Panc1 (cell line): ENCODE data around the gene JMJD1C. TPM values are rescaled to one million over a fixed set of nuclear protein-coding genes. Genes with fewer than 3 reads are reported as not detected.
A peak's percentile ranks its signal among the peaks of the same experiment; 100 is the strongest.

ENCODE experiments used
- ATAC-seq: fragments of 200-7000 bp; cut with Tn5 transposase; 2 replicates; pipeline ENCODE4 v1.9.1; 2020; ENCODE audit warnings: mild to moderate bottlenecking, moderate library complexity
- Bru-seq: library from RNA; stranded (reverse); fragments of 400-500 nt; gene quantifications from one replicate; lab custom pipeline; 2021; lab: Mats Ljungman, UMichigan
- BruChase-seq, 2 experiments: library from RNA; stranded (reverse); fragments of 400-500 nt; gene quantifications; one replicate each; lab custom pipeline; 2021; lab: Mats Ljungman, UMichigan
- BruUV-seq: library from RNA; stranded (reverse); fragments of 400-500 nt; replicated peaks from 2 replicates; lab custom pipeline; 2021; lab: Mats Ljungman, UMichigan
- CTCF ChIA-PET: fragments of 300-600 bp; sonication (Branson Sonifier 250); formaldehyde crosslinking; loops from one replicate; lab custom pipeline; 2022; ENCODE audit warnings: antibody characterized with exemption; lab: Charles Lee
- POLR2A ChIA-PET: fragments of 300-600 bp; sonication (Branson Sonifier 250); formaldehyde crosslinking; loops from one replicate; lab custom pipeline; 2022; ENCODE audit warnings: antibody characterized with exemption; lab: Charles Lee
- DNase-seq: peaks from one replicate; pipeline ENCODE4 v3.0.0-alpha.2; 2010; ENCODE audit warnings: low read depth, low spot score
- H3K27ac ChIP-seq: 2 replicates; pipeline ENCODE4 v1.5.1; 2011; ENCODE audit warnings: mild to moderate bottlenecking, low read length, inconsistent platforms
- H3K27me3 ChIP-seq: fragments of 200-500 bp; sonication (Bioruptor generic); 2 replicates; pipeline ENCODE4 v1.6.0; 2014; ENCODE audit warnings: low read length, inconsistent platforms; ENCODE audit not compliant: control insufficient read depth, insufficient read depth
- H3K36me3 ChIP-seq: fragments of 200-500 bp; sonication (Bioruptor generic); 2 replicates; pipeline ENCODE4 v1.5.1; 2014; ENCODE audit warnings: inconsistent platforms, mild to moderate bottlenecking, low read length, moderate library complexity; ENCODE audit not compliant: control insufficient read depth, insufficient read depth
- H3K4me1 ChIP-seq: 2 replicates; pipeline ENCODE4 v1.5.1; 2011; ENCODE audit warnings: inconsistent platforms, mild to moderate bottlenecking, low read length, moderate library complexity; ENCODE audit not compliant: control insufficient read depth, insufficient read depth
- H3K4me3 ChIP-seq, 2 experiments: 2 replicates each; pipeline ENCODE4 v1.5.1; 2011 to 2012; ENCODE audit warnings: low read depth in 2 of 2, low read length in 2 of 2, mild to moderate bottlenecking in 2 of 2, inconsistent platforms in 1 of 2, moderate library complexity in 1 of 2
- H3K9me3 ChIP-seq: fragments of 200-500 bp; sonication (Bioruptor generic); 2 replicates; pipeline ENCODE4 v1.5.1; 2014; ENCODE audit warnings: low read depth, mild to moderate bottlenecking, inconsistent platforms, low read length, moderate library complexity; ENCODE audit not compliant: control insufficient read depth, insufficient read depth
- POLR2AphosphoS5 ChIP-seq: IDR thresholded peaks from 2 replicates; pipeline ENCODE4 v1.6.1; 2012; ENCODE audit warnings: mild to moderate bottlenecking, low read depth, low read length, moderate library complexity
- SIN3A ChIP-seq: IDR thresholded peaks from 2 replicates; pipeline ENCODE4 v1.6.1; 2012; ENCODE audit warnings: low read depth, mild to moderate bottlenecking, low read length, moderate library complexity, borderline replicate concordance; ENCODE audit not compliant: insufficient read depth
- TCF7L2 ChIP-seq: IDR thresholded peaks from 2 replicates; pipeline ENCODE4 v1.6.1; 2011; ENCODE audit warnings: mild to moderate bottlenecking, low read depth, low read length, inconsistent platforms
- in situ Hi-C: cut with HindIII; loops from 2 replicates; pipeline ENCODE4 v1.10.0; 2016; ENCODE audit warnings: low sequenced_read_pairs, low pct_unique_long_range_greater_than_20kb
- intact Hi-C: fragments of 100-400 bp; cut with micrococcal nuclease; formaldehyde crosslinking; loops from one replicate; pipeline ENCODE4 v1.10.0; 2022; ENCODE audit not compliant: unreplicated experiment
- long read RNA-seq: library from polyadenylated mRNA; unstranded; transcript quantifications from one replicate; pipeline ENCODE4 v2.0.0, GENCODE V29; 2021; ENCODE audit not compliant: unreplicated experiment
- polyA plus RNA-seq: library from polyadenylated mRNA; unstranded; fragments of >200 nt; gene quantifications from one replicate; pipeline ENCODE4 v1.2.1, GENCODE V29; 2012; ENCODE audit warnings: missing spikeins; ENCODE audit not compliant: insufficient read length
- total RNA-seq: library from RNA; stranded (reverse); gene quantifications from one replicate; pipeline ENCODE4 v1.2.1, GENCODE V29; 2021; ENCODE audit not compliant: unreplicated experiment
- TF ChIP-seq, protein P1 (sequence below), 2 experiments: IDR thresholded peaks; 2 replicates each; pipeline ENCODE4 v1.6.1; 2011 to 2012; ENCODE audit warnings: low read depth in 2 of 2, control low read depth in 1 of 2, low read length in 1 of 2, mild to moderate bottlenecking in 1 of 2, moderate library complexity in 1 of 2; ENCODE audit not compliant: insufficient read depth in 1 of 2
- TF ChIP-seq, protein P2 (sequence below): fragments of 450-650 bp; IDR thresholded peaks from 2 replicates; pipeline ENCODE4 v1.5.1; 2017; ENCODE audit warnings: mild to moderate bottlenecking

The JMJD1C gene, protein sequence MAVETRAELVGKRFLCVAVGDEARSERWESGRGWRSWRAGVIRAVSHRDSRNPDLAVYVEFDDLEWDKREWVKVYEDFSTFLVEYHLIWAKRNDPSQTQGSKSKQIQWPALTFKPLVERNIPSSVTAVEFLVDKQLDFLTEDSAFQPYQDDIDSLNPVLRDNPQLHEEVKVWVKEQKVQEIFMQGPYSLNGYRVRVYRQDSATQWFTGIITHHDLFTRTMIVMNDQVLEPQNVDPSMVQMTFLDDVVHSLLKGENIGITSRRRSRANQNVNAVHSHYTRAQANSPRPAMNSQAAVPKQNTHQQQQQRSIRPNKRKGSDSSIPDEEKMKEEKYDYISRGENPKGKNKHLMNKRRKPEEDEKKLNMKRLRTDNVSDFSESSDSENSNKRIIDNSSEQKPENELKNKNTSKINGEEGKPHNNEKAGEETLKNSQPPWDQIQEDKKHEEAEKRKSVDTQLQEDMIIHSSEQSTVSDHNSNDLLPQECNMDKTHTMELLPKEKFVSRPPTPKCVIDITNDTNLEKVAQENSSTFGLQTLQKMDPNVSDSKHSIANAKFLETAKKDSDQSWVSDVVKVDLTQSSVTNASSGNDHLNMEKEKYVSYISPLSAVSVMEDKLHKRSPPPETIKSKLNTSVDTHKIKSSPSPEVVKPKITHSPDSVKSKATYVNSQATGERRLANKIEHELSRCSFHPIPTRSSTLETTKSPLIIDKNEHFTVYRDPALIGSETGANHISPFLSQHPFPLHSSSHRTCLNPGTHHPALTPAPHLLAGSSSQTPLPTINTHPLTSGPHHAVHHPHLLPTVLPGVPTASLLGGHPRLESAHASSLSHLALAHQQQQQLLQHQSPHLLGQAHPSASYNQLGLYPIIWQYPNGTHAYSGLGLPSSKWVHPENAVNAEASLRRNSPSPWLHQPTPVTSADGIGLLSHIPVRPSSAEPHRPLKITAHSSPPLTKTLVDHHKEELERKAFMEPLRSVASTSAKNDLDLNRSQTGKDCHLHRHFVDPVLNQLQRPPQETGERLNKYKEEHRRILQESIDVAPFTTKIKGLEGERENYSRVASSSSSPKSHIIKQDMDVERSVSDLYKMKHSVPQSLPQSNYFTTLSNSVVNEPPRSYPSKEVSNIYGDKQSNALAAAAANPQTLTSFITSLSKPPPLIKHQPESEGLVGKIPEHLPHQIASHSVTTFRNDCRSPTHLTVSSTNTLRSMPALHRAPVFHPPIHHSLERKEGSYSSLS (N-terminal part only)
- total RNA-seq = 88.3 TPM
- 28.9 TPM for polyA plus RNA-seq
- percentile 97 among the genes with signal in this experiment for Bru-seq, nascent RNA
- percentile 93 among the genes with signal in this experiment for BruChase-seq, experiment 1, labeled RNA remaining after a 2-hour chase
- percentile 89 among the genes with signal in this experiment for BruChase-seq, experiment 2, labeled RNA remaining after a 6-hour chase
- long read RNA-seq, full-length matches to known transcripts = 1 of 54 reads
- long read RNA-seq, partial matches to known transcripts = 35 of 54 reads
- long read RNA-seq, other reads (novel, unspliced or antisense) = 18 of 54 reads

DNA sequence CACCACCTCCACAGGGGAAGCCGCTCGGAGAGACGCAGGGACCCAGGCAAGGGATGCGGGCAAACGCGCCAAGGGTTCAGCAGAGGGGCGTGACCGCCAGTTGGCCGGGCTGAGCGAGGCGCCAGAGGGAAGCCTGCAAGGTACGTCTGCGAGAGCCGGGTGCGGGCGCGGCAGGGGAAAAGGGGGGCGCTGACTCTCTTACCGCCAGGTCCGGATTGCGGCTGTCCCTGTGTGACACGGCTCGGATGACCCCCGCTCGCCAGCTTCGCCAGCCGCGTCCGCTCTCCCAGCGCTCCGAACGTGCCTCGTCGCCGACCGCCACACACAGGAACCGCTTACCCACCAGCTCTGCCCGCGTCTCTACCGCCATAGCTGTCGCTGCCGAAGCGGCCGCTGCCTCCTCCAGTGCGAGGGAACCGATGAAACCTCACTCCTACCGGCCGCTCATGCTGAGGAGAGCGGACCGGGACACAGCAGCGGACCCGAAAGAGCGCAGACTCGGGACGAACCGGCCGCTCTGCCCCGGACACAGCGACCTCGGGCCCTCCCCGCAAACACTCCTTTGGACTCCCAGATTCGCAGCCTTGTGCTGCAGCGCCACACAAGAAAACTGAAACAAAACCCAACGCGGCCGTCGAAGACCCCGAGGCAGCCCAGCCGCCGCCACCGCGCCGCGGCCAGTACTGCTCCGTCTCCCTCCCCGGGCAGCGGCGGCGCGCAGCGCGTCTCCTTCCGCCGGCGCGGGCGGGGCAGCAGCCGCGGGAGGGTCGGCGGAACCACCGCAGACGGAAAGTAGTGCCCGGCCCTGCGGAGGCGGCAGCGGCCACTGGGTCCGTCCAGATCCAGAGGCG lies at the start of gene JMJD1C:
Gene JMJD1C (minus strand): TSS at position 685 of the 851 bp plus-strand sequence. CDS start 315 bp downstream, at position 370.
- H3K36me3 ChIP-seq = no peaks in the 10 kb centered on the region
- no peaks in the 10 kb centered on the region for H3K27me3 ChIP-seq
- DNase-seq (no peak), ATAC-seq (peak; percentile 88)
- intact Hi-C loops = loop anchor here (1.0 to 10.0 kb wide), 5 partner anchors 57 to 249 kb away; partner anchors contain the start of gene REEP3
- H3K4me3 ChIP-seq = peak within 1 kb of the TSS; percentile 78 to 81
- ChIA-PET POLR2A (interaction anchor here (0.5 to 0.7 kb wide), 2 partner anchors 12 to 163 kb away, joined by 3 read pairs; no protein-coding TSS in a partner anchor), CTCF (no interaction called here)
- TF ChIP-seq, protein P1, sequence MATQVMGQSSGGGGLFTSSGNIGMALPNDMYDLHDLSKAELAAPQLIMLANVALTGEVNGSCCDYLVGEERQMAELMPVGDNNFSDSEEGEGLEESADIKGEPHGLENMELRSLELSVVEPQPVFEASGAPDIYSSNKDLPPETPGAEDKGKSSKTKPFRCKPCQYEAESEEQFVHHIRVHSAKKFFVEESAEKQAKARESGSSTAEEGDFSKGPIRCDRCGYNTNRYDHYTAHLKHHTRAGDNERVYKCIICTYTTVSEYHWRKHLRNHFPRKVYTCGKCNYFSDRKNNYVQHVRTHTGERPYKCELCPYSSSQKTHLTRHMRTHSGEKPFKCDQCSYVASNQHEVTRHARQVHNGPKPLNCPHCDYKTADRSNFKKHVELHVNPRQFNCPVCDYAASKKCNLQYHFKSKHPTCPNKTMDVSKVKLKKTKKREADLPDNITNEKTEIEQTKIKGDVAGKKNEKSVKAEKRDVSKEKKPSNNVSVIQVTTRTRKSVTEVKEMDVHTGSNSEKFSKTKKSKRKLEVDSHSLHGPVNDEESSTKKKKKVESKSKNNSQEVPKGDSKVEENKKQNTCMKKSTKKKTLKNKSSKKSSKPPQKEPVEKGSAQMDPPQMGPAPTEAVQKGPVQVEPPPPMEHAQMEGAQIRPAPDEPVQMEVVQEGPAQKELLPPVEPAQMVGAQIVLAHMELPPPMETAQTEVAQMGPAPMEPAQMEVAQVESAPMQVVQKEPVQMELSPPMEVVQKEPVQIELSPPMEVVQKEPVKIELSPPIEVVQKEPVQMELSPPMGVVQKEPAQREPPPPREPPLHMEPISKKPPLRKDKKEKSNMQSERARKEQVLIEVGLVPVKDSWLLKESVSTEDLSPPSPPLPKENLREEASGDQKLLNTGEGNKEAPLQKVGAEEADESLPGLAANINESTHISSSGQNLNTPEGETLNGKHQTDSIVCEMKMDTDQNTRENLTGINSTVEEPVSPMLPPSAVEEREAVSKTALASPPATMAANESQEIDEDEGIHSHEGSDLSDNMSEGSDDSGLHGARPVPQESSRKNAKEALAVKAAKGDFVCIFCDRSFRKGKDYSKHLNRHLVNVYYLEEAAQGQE (IDR thresholded peaks at IDR 0.05; ENCODE audit: insufficient read depth in 1 of 2, low read depth in 2 of 2, low read length in 1 of 2) = peak in 1 of 2 experiments; percentile 38; a peak in 1 of 4 replicates
- TF ChIP-seq, protein P2, sequence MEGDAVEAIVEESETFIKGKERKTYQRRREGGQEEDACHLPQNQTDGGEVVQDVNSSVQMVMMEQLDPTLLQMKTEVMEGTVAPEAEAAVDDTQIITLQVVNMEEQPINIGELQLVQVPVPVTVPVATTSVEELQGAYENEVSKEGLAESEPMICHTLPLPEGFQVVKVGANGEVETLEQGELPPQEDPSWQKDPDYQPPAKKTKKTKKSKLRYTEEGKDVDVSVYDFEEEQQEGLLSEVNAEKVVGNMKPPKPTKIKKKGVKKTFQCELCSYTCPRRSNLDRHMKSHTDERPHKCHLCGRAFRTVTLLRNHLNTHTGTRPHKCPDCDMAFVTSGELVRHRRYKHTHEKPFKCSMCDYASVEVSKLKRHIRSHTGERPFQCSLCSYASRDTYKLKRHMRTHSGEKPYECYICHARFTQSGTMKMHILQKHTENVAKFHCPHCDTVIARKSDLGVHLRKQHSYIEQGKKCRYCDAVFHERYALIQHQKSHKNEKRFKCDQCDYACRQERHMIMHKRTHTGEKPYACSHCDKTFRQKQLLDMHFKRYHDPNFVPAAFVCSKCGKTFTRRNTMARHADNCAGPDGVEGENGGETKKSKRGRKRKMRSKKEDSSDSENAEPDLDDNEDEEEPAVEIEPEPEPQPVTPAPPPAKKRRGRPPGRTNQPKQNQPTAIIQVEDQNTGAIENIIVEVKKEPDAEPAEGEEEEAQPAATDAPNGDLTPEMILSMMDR = peak; percentile 29
- TF ChIP-seq POLR2AphosphoS5 (peak; percentile 81), TCF7L2 (0 out of 2 replicates have a peak, but pooled peaks have one; percentile 80), SIN3A (peak; percentile 57; the same call in 1 of the 2 replicates)
- no TSS peak for BruUV-seq
- no peaks in the 10 kb centered on the region for H3K9me3 ChIP-seq
- peak within 1 kb of the TSS; percentile 98 for H3K27ac ChIP-seq
- in situ Hi-C loops = no loop called here
- H3K4me1 ChIP-seq = peaks cover 33% of the 10 kb centered on the region
